Peyer's patch (tissue), 4 donors: ENCODE data around the gene FTO. TPM values are rescaled to one million over a fixed set of nuclear protein-coding genes. Genes with fewer than 3 reads are reported as not detected.

Experiments used
- DNase-seq, 3 donors: peaks; one replicate each; pipeline ENCODE4 v3.0.0-alpha.2; 2017 to 2019
- H3K27ac ChIP-seq, 4 donors: fragments of 200-600 bp; sonication (generic); one replicate each; pipeline ENCODE4 v1.5.1; 2016 to 2019
- H3K27me3 ChIP-seq, 2 donors: fragments of 200-600 bp; sonication (generic); one replicate each; pipeline ENCODE4 v1.5.1; 2019
- H3K36me3 ChIP-seq, 3 donors: fragments of 200-600 bp; sonication (generic); one replicate each; pipeline ENCODE4 v1.5.1; 2016 to 2019
- H3K4me1 ChIP-seq, 4 donors: fragments of 200-600 bp; sonication (generic); one replicate each; pipeline ENCODE4 v1.5.1; 2016 to 2019
- H3K4me3 ChIP-seq, 4 donors: fragments of 200-600 bp; sonication (generic); 1 replicate in 3 of 4; 2 replicates in 1 of 4; pipeline ENCODE4 v1.5.1; 2016 to 2019; ENCODE audit warnings: mild to moderate bottlenecking in 1 of 4
- H3K9me3 ChIP-seq, 4 donors: fragments of 200-600 bp; sonication (generic); one replicate each; pipeline ENCODE4 v1.5.1; 2016 to 2019; ENCODE audit warnings: mild to moderate bottlenecking in 1 of 4
- CTCF ChIP-seq, 6 experiments: fragments of 450-650 bp in 4 of 6; fragments of 200-600 bp in 2 of 6; sonication (generic) in 1 of 6; IDR thresholded peaks; one replicate each; pipeline ENCODE4 v1.5.1; 2017 to 2019; ENCODE audit warnings: antibody characterized with exemption in 6 of 6, mild to moderate bottlenecking in 3 of 6, moderate library complexity in 1 of 6
- POLR2A ChIP-seq, 2 donors: fragments of 450-650 bp; IDR thresholded peaks; one replicate each; pipeline ENCODE4 v1.5.1; 2017; ENCODE audit warnings: antibody characterized with exemption in 2 of 2, mild to moderate bottlenecking in 2 of 2, moderate library complexity in 2 of 2
- total RNA-seq, 4 donors: library from RNA; depleted of rRNA; stranded (reverse); fragments of >200 nt; gene quantifications; one replicate each; pipeline ENCODE4 v1.1.0, GENCODE V29; 2016

The FTO gene
- total RNA-seq, 4 donors from 2014 or later: 37.0 to 95.7 (median 45.1) TPM

- DNase-seq: no peak
- TF ChIP-seq POLR2A (IDR thresholded peaks at IDR 0.05) (no peak), CTCF (IDR thresholded peaks at IDR 0.05) (no peak)
- Histone ChIP-seq H3K36me3 (no peaks in the 10 kb centered on the region), H3K9me3 (no peaks in the 10 kb centered on the region), H3K4me3 (no peak overlapping the region), H3K27ac (no peak overlapping the region), H3K4me1 (no peaks in the 10 kb centered on the region), H3K27me3 (no peaks in the 10 kb centered on the region)
Observed at GRCh38 chr16:53960954-53961616, 257.1 kb downstream of the FTO start.

GRCh38 chr16:53962041-53962440 is 258.1 kb downstream of the FTO start:
- H3K36me3 ChIP-seq: no peaks in the 10 kb centered on the region
- DNase-seq: no peak
- no peaks in the 10 kb centered on the region for H3K4me1 ChIP-seq
- no peak overlapping the region for H3K27ac ChIP-seq
- TF ChIP-seq CTCF (IDR thresholded peaks at IDR 0.05): no peak
- no peak for TF ChIP-seq POLR2A (IDR thresholded peaks at IDR 0.05)
- no peaks in the 10 kb centered on the region for H3K27me3 ChIP-seq
- no peak overlapping the region for H3K4me3 ChIP-seq
- no peaks in the 10 kb centered on the region for H3K9me3 ChIP-seq

- TF ChIP-seq POLR2A (IDR thresholded peaks at IDR 0.05) (no peak), CTCF (IDR thresholded peaks at IDR 0.05) (no peak)
- no peaks in the 10 kb centered on the region for H3K36me3 ChIP-seq
- H3K27ac ChIP-seq: no peak overlapping the region
- no peaks in the 10 kb centered on the region for H3K9me3 ChIP-seq
- no peaks in the 10 kb centered on the region for H3K27me3 ChIP-seq
- H3K4me3 ChIP-seq: no peak overlapping the region
- no peaks in the 10 kb centered on the region for H3K4me1 ChIP-seq
- DNase-seq: no peak
Observed at GRCh38 chr16:53964145-53964790, 260.3 kb downstream of the FTO start.

- H3K27ac ChIP-seq: no peak overlapping the region
- DNase-seq: no peak
- H3K4me1 ChIP-seq: no peaks in the 10 kb centered on the region
- no peak for TF ChIP-seq POLR2A (IDR thresholded peaks at IDR 0.05)
- TF ChIP-seq CTCF (IDR thresholded peaks at IDR 0.05): no peak
- H3K9me3 ChIP-seq: no peaks in the 10 kb centered on the region
- no peaks in the 10 kb centered on the region for H3K36me3 ChIP-seq
- no peaks in the 10 kb centered on the region for H3K27me3 ChIP-seq
- H3K4me3 ChIP-seq: no peak overlapping the region
Observed at GRCh38 chr16:53966821-53967571, 263.0 kb downstream of the FTO start.

- no peak for DNase-seq
- no peaks in the 10 kb centered on the region for H3K27me3 ChIP-seq
- H3K4me1 ChIP-seq: no peaks in the 10 kb centered on the region
- TF ChIP-seq POLR2A (IDR thresholded peaks at IDR 0.05) (no peak), CTCF (IDR thresholded peaks at IDR 0.05) (no peak)
- H3K4me3 ChIP-seq: no peak overlapping the region
- no peaks in the 10 kb centered on the region for H3K36me3 ChIP-seq
- no peaks in the 10 kb centered on the region for H3K9me3 ChIP-seq
- H3K27ac ChIP-seq: no peak overlapping the region
Observed at GRCh38 chr16:53967572-53967971, 263.6 kb downstream of the FTO start.
